Stomach (tissue), 4 donors: ENCODE results near the gene HEXIM1.

Source experiments
- CTCF ChIP-seq, 7 experiments: fragments of 450-650 bp in 4 of 7; fragments of 200-600 bp in 3 of 7; sonication (generic) in 3 of 7; IDR thresholded peaks; one replicate each; pipeline ENCODE4 v1.5.1; 2016 to 2019; ENCODE audit warnings: antibody characterized with exemption in 7 of 7, control low read depth in 2 of 7, mild to moderate bottlenecking in 1 of 7
- POLR2A ChIP-seq, 4 donors: fragments of 450-650 bp; IDR thresholded peaks; one replicate each; pipeline ENCODE4 v1.6.1; 2016; ENCODE audit warnings: antibody characterized with exemption in 4 of 4, control low read depth in 2 of 4, mild to moderate bottlenecking in 1 of 4, moderate library complexity in 1 of 4
- POLR2AphosphoS5 ChIP-seq, 3 donors: sonication (generic); formaldehyde crosslinking; IDR thresholded peaks; one replicate each; pipeline ENCODE4 v1.6.1; 2016; ENCODE audit warnings: antibody characterized with exemption in 3 of 3

- no peak for TF ChIP-seq POLR2A (IDR thresholded peaks at IDR 0.05)
- no peak for TF ChIP-seq CTCF (IDR thresholded peaks at IDR 0.05)
- TF ChIP-seq POLR2AphosphoS5 (IDR thresholded peaks at IDR 0.05): no peak
These were observed 44.9 kb upstream of the HEXIM1 start for GRCh38 chr17:45103269-45103795.
